Activated T-helper 2 cell treated with anti-CD3 and anti-CD28 coated beads, Interferon-gamma antibody, Interleukin-2, Interleukin-4, amounts not matched to agents 10 μg/mL and 5 μg/mL and 100 μg/mL, durations not matched to agents 14 hours and 24 hours and 36 hours (primary cell): Measurements from ENCODE around the gene PSMD6. TPM values are rescaled to one million over a fixed set of nuclear protein-coding genes. Genes with fewer than 3 reads are reported as not detected.

ENCODE experiments used
- DNase-seq: peaks from one replicate; pipeline ENCODE4 v3.0.0; 2021; ENCODE audit warnings: low spot score
- H3K27ac Mint-ChIP-seq: one replicate; pipeline ENCODE4 v1.8.0; 2021; ENCODE audit warnings: mixed read lengths
- H3K27me3 Mint-ChIP-seq: one replicate; pipeline ENCODE4 v1.8.0; 2021; ENCODE audit warnings: low read depth, mixed read lengths
- H3K36me3 Mint-ChIP-seq: one replicate; pipeline ENCODE4 v1.8.0; 2021; ENCODE audit warnings: low read depth, mixed read lengths
- H3K4me1 Mint-ChIP-seq: one replicate; pipeline ENCODE4 v1.8.0; 2021; ENCODE audit warnings: low read depth, mixed read lengths
- H3K4me3 Mint-ChIP-seq: one replicate; pipeline ENCODE4 v1.8.0; 2021; ENCODE audit warnings: low read depth, mild to moderate bottlenecking, moderate library complexity, mixed read lengths
- H3K9me3 Mint-ChIP-seq: one replicate; pipeline ENCODE4 v1.8.0; 2021; ENCODE audit warnings: mixed read lengths
- intact Hi-C: fragments of 100-400 bp; cut with micrococcal nuclease; formaldehyde crosslinking; loops from one replicate; pipeline ENCODE4 v1.15.1; 2023
- total RNA-seq: library from RNA; stranded (reverse); gene quantifications from 2 replicates; pipeline ENCODE4 v1.2.3, GENCODE V29; 2022

The PSMD6 gene
- total RNA-seq, 1 donor from 2014 or later: 131 TPM

DNA sequence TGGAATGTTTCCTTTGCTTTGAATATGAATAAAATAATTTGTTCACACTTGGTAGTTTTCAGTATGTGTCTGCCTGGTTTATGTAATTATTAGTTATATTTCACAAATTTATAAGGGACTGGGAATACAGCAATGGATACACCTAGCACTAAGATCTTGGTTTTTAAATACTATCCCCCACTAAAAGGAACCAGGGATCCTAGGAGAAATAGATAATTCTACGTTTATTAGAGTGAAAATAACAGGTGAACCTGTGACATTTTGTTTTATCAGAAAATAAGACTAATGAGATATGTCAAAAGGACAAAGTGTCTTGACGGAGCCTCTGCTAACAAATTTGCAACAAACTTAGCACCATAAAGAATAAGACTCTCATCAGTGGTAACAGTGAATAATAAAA lies 3.4 kb downstream of the PSMD6 start:
- H3K36me3 Mint-ChIP-seq: peaks cover 58% of the 10 kb centered on the region
- intact Hi-C loops: loop anchor here (10.0 kb wide), 1 partner anchor 155 kb away; the partner anchor contains the start of genes ATXN7 and THOC7
- peaks cover 24% of the 10 kb centered on the region for H3K4me1 Mint-ChIP-seq
- DNase-seq: no peak
- H3K4me3 Mint-ChIP-seq: no peak overlapping the region
- no peaks in the 10 kb centered on the region for H3K27me3 Mint-ChIP-seq
- no peaks in the 10 kb centered on the region for H3K9me3 Mint-ChIP-seq
- H3K27ac Mint-ChIP-seq: no peak overlapping the region

DNA sequence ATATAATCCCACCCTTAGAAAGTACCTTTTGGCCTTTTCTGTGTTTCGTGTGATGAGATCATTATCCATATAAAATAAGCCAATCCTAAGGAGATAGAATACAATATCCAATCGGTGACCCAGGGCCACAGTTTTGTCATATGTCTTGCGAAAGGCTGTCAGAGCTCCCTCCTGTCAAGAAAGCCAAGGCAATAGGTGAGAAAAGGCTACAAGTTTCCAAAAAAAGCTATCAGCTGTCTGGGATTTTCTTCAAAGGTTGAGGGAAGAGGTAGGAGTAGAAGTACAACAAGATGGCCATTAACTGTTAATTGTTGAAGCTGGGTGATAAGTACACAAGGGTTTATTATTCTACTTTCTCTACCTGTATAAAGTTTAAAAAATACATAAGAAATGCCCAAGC lies 4.0 kb downstream of the PSMD6 start:
- DNase-seq: no peak
- intact Hi-C loops: no loop called here
- H3K4me3 Mint-ChIP-seq: no peak overlapping the region
- H3K4me1 Mint-ChIP-seq: peaks cover 29% of the 10 kb centered on the region
- H3K27me3 Mint-ChIP-seq: no peaks in the 10 kb centered on the region
- H3K27ac Mint-ChIP-seq: no peak overlapping the region
- H3K36me3 Mint-ChIP-seq: peaks cover 64% of the 10 kb centered on the region
- no peaks in the 10 kb centered on the region for H3K9me3 Mint-ChIP-seq

DNA sequence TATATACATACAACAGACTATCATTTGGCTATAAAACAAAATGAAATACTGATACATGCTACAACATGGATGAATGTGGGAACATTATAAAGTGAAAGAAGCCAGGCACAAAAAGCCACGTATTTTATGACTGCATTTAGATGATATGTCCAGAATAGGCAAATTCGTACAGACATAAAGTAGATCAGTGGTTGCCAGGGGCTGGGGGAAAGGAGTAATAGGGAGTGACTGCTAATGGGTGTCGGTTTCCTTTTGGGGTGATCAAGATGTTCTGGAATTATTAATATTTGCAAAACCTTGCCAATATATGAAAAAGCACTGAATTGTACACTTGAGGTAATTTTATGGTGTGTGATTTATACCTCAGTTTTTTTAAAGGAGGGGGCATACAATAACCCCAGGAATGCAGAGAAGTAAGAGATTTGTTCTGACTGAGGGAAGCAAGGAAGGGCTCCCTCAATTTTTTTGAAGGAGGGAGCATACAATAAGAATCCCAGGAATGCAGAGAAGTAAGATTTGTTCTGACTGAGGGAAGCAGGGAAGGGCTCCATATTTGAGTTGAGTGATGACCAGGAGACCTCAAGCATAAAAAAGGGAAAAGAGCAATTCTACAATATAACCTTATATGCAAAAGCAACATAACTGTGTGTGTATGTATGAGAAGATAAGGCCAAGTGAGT lies 6.2 kb downstream of the PSMD6 start:
- Mint-ChIP-seq H3K36me3 (peaks cover 80% of the 10 kb centered on the region), H3K27ac (no peak overlapping the region), H3K9me3 (no peaks in the 10 kb centered on the region), H3K27me3 (no peaks in the 10 kb centered on the region), H3K4me3 (no peak overlapping the region), H3K4me1 (peaks cover 22% of the 10 kb centered on the region)
- intact Hi-C loops: no loop called here
- DNase-seq: no peak

DNA sequence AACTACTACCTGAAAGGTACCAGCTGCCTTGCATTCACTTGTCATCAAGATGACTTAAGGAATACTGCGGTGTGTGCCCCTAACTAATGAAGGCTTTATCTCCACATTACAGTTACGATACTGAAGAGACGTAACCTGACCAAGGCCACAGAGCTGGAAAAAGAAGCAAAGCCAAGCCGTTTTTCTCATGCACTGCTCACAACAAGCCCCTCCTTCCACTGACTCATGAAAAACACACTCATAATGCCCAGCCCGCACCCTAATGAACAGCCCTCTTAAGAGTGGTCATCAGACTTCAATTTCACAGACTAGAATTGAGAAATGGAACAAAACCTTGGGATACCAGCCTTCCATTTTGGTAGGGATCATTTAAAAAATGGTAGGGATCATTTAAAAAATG lies 11.6 kb downstream of the PSMD6 start:
- peaks cover 81% of the 10 kb centered on the region for H3K36me3 Mint-ChIP-seq
- no peak overlapping the region for H3K27ac Mint-ChIP-seq
- no peaks in the 10 kb centered on the region for H3K27me3 Mint-ChIP-seq
- intact Hi-C loops: no loop called here
- H3K4me3 Mint-ChIP-seq: no peak overlapping the region
- H3K4me1 Mint-ChIP-seq: peaks cover 18% of the 10 kb centered on the region
- no peaks in the 10 kb centered on the region for H3K9me3 Mint-ChIP-seq
- DNase-seq: no peak

DNA sequence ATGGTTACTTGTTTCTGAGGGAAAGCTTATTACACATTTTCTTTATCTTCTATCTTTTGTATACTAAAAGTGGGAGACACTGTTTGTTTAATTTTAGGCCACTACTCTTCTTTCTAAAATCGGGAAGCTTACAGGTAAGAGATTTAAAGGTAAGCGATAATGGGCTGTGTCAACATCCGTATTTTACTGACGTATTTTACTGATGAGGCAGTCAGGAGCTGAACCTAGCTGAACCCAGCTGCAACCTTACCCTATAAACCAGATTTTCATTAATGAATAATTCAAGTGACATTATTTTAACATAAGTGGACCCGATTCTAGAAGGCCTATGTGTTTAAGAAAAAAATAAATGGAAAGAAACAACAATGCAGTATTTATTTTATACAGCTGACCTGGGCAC lies 13.1 kb downstream of the PSMD6 start:
- Mint-ChIP-seq H3K9me3 (no peaks in the 10 kb centered on the region), H3K27me3 (no peaks in the 10 kb centered on the region), H3K36me3 (peaks cover 72% of the 10 kb centered on the region), H3K27ac (no peak overlapping the region), H3K4me3 (no peak overlapping the region), H3K4me1 (peaks cover 18% of the 10 kb centered on the region)
- DNase-seq: no peak
- intact Hi-C loops: no loop called here

DNA sequence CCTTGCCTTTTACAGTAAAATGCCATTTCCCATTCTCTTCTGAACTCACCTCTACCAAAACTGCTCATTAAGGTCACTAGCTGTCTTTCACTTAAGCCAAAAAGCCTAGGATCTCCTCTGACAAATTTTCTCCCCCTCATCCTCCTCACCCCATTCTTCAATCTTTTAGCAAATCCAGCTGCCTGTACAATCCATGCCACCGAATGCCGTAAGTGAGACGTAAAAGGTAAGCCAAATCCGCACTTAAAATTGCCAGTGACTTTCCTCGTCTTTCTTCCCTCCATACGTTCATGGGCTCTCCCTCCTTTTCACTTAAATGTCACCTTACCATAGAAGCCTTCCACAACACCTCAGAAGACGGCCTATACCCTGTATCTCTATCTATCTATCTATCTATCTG lies 13.8 kb downstream of the PSMD6 start:
- DNase-seq: no peak
- no peak overlapping the region for H3K4me3 Mint-ChIP-seq
- no peak overlapping the region for H3K27ac Mint-ChIP-seq
- peaks cover 66% of the 10 kb centered on the region for H3K36me3 Mint-ChIP-seq
- intact Hi-C loops: no loop called here
- H3K9me3 Mint-ChIP-seq: no peaks in the 10 kb centered on the region
- peaks cover 16% of the 10 kb centered on the region for H3K4me1 Mint-ChIP-seq
- H3K27me3 Mint-ChIP-seq: no peaks in the 10 kb centered on the region

DNA sequence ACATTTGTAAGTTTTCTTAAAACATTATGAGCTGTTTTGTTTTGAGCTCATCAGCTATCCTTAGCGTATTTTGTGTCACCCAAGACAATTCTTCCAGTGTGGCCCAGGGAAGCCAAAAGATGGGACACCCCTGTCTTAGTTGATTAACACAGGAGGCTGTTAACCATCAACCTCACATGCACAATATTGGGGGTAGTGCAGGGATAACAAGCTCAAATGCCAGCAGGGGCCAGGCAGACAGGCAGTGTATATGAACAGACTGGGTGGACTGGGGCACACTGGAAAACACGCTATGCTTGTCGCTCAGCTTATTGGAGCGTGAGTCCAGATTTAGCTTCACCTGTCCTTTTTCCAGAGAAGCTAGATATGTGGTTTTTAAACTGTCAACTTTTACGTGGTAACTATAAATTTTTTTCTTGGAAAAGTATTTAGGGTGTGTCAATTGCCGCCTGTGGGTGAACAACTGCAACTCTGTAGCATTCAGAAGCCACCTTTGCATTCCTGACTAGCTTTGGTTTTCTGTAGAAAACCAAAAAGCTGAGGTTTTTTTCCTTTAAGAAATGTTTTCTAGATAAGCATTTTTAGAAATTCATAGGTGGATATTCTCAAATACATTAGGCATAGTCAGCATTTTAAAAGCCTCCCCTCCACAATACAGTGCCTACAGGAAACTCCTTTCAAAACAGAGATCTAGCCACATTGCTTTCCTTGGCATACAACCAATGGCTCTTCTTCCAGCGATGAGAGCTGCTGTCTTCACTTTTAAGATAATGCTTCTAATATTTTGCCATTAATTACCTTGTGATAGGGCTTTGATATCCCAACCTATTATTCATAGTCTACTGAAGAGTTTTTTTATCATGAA lies 14.6 kb downstream of the PSMD6 start:
- H3K27ac Mint-ChIP-seq: no peak overlapping the region
- H3K36me3 Mint-ChIP-seq: peaks cover 58% of the 10 kb centered on the region
- no peak overlapping the region for H3K4me3 Mint-ChIP-seq
- DNase-seq: no peak
- peaks cover 13% of the 10 kb centered on the region for H3K4me1 Mint-ChIP-seq
- no peaks in the 10 kb centered on the region for H3K9me3 Mint-ChIP-seq
- no peaks in the 10 kb centered on the region for H3K27me3 Mint-ChIP-seq
- intact Hi-C loops: no loop called here

DNA sequence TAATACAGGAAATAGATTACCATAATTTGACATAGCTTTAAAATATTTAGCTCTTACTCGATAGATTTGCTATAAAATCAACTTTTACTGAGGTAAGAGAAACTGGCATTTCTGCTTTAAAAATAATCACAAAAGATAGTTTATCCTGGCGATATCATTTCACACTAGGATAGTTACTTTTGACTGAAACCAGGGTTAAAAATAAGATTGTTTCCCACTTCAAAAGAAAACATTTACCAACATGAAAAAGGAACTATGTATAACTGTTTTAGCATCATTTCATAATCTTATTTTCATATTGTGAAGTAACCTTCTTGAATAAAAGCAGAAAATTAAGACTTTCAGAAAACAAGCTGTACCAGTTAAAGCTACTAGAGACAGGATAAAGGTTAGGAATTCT lies 15.3 kb downstream of the PSMD6 start:
- intact Hi-C loops: no loop called here
- no peak for DNase-seq
- H3K27ac Mint-ChIP-seq: no peak overlapping the region
- no peak overlapping the region for H3K4me3 Mint-ChIP-seq
- no peaks in the 10 kb centered on the region for H3K27me3 Mint-ChIP-seq
- peaks cover 53% of the 10 kb centered on the region for H3K36me3 Mint-ChIP-seq
- H3K9me3 Mint-ChIP-seq: no peaks in the 10 kb centered on the region
- H3K4me1 Mint-ChIP-seq: peaks cover 13% of the 10 kb centered on the region

DNA sequence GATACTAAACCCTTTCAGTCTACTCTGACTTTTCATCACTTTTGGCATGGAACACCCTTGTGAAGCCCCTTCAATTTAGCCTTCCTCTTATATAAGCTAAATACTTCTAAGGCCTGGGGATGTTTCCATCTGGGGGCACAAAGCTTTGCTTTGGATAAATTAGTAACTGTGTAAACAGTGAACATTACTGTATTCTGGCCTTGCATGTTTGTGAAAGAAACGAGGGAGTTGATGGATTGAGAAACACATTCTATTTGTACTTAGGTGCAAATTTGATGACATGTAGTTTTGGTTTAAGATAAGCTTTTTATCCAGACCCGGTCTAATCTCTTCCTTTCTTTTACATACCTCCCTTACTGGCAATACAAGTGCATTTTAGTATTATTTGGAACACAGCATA lies 19.7 kb downstream of the PSMD6 start:
- no peak overlapping the region for H3K27ac Mint-ChIP-seq
- no peak overlapping the region for H3K4me3 Mint-ChIP-seq
- no peaks in the 10 kb centered on the region for H3K9me3 Mint-ChIP-seq
- intact Hi-C loops: no loop called here
- H3K36me3 Mint-ChIP-seq: peaks cover 40% of the 10 kb centered on the region
- no peaks in the 10 kb centered on the region for H3K27me3 Mint-ChIP-seq
- peaks cover 4% of the 10 kb centered on the region for H3K4me1 Mint-ChIP-seq
- no peak for DNase-seq

DNA sequence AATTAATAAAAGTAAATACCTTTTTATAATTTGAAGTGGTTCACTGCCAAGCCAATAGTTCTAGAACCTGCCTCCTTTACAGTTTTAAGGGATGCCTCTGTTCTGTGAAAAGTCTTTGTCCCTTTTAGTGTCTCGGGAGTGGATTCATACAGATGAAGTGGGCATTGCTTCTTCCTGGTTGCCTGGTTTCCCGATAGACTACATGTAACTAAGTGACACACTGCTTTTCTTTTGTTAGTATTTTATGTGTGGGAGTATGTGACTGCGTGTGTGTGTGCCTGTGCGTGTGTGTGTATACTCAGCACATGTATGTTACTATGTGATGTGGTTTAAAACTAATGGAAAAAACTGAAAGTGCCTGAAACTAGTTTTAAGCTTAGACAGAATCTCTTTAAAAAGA lies 21.1 kb downstream of the PSMD6 start:
- intact Hi-C loops: no loop called here
- Mint-ChIP-seq H3K4me3 (no peak overlapping the region), H3K27ac (no peak overlapping the region), H3K36me3 (peaks cover 44% of the 10 kb centered on the region), H3K27me3 (no peaks in the 10 kb centered on the region), H3K9me3 (no peaks in the 10 kb centered on the region), H3K4me1 (peaks cover 1% of the 10 kb centered on the region)
- no peak for DNase-seq

DNA sequence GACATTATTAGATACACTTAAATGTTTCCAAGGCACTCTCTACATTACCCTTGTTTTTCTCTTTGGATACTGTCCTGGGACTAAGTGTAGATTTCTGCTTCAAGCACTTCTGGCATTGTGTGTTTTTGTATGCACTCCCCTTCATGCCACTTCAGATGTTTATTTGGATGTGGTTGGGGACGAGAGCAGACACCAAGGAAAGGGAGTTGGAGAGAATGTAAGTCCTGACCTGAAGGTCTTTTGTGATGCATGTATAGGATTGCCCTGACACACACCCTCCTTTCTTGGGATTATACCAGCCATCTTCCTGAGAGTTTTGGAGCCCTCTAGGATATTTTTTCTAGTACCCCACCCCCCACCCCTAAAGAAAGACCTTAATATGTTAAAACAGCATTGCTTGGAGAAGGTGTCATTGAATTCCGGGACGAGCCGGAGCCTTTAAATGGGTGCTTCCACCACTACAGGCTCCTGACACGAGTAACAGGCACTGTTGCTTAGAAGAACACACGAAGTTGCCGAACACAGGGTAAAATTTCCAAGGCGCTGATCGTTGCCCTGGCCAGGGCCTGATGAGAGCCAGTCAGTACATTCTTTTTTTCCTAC lies 22.7 kb downstream of the PSMD6 start:
- H3K9me3 Mint-ChIP-seq: no peaks in the 10 kb centered on the region
- DNase-seq: no peak
- H3K4me1 Mint-ChIP-seq: peaks cover 1% of the 10 kb centered on the region
- no peak overlapping the region for H3K4me3 Mint-ChIP-seq
- H3K27me3 Mint-ChIP-seq: no peaks in the 10 kb centered on the region
- H3K27ac Mint-ChIP-seq: no peak overlapping the region
- intact Hi-C loops: no loop called here
- H3K36me3 Mint-ChIP-seq: peaks cover 61% of the 10 kb centered on the region

DNA sequence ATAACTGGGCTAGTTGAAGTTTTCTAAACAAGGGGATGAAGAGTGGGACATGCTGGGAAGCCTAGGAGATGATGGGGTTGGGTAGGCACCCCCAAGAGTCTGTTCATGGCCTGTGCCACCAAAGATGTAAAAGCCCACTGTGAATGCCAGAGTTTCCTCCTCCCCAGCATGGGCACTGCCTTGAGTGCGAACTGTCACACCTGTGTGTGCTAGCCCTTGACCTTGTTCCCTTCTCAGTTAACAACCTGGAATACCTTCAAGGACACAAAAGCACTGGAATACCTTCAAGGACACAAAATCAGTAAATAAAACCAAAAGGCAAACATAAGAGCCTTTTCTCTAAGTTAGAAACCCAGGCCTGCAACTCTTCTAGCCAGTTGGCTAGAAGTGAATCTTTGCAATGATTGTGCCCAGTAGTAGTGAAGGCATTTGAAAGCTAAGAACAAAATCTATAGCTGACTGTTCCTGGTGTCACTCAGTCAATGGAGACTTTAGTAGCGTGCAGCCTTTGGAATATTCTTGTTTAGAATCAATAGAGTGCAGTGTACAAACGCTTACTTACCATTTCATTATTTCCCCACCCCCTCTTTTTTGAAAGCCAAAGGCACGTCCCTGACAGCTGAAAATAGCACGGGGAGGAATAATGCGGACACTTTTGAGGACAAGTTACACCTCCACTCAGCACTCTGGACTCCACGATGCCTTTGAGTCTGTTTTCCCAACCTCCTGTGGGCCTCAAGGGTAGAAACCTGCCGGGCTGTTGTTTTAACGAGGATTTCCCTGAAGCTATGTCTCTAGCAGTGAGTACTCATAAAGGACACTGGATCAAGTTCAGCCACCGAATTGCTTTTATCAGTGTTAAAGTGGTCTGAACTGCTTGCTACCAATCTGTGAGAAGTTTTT lies 24.2 kb downstream of the PSMD6 start:
- no peaks in the 10 kb centered on the region for H3K27me3 Mint-ChIP-seq
- H3K4me1 Mint-ChIP-seq: peaks cover 1% of the 10 kb centered on the region
- no peak for DNase-seq
- no peaks in the 10 kb centered on the region for H3K9me3 Mint-ChIP-seq
- intact Hi-C loops: no loop called here
- no peak overlapping the region for H3K4me3 Mint-ChIP-seq
- no peak overlapping the region for H3K27ac Mint-ChIP-seq
- peaks cover 71% of the 10 kb centered on the region for H3K36me3 Mint-ChIP-seq
